HEK293 (cell line): ENCODE measurements around the gene ZSWIM6.

ENCODE experiments used
- YY1 ChIP-seq: fragments of 450-650 bp; formaldehyde crosslinking; IDR thresholded peaks from 2 replicates; pipeline ENCODE4 v1.5.1; 2018; ENCODE audit warnings: missing biosample characterization, missing genetic modification characterization
- ZNF391 ChIP-seq: fragments of 450-650 bp; formaldehyde crosslinking; IDR thresholded peaks from 2 replicates; pipeline ENCODE4 v1.5.1; 2016; ENCODE audit warnings: low read depth, missing biosample characterization, missing genetic modification characterization, borderline replicate concordance
- ZNF768 ChIP-seq: fragments of 450-650 bp; formaldehyde crosslinking; IDR thresholded peaks from 2 replicates; pipeline ENCODE4 v1.5.1; 2018; ENCODE audit warnings: missing biosample characterization, mild to moderate bottlenecking, missing genetic modification characterization
- TF ChIP-seq, protein P1 (sequence below): fragments of 450-650 bp; formaldehyde crosslinking; IDR thresholded peaks from 2 replicates; pipeline ENCODE4 v1.5.1; 2016; ENCODE audit warnings: missing biosample characterization, missing genetic modification characterization

DNA sequence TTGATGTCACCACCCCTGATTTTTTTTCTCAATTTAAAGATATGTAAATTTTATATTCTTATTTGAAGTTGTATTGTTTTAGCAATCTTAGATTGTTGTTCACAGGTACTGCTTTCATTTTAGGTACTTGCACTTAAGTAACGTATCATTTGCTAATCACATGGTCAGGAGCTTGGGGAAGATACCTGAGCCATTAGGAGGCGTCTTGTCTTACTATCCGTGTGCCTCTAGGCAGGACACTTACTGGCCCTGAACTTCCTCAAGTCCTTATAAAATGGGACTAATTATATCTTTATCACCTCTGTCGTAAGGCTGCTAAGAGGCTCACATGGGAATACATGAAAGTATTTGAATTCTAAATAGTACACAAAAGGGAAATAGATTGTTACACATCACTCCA lies 18.5 kb downstream of the ZSWIM6 start:
- TF ChIP-seq, protein P1, sequence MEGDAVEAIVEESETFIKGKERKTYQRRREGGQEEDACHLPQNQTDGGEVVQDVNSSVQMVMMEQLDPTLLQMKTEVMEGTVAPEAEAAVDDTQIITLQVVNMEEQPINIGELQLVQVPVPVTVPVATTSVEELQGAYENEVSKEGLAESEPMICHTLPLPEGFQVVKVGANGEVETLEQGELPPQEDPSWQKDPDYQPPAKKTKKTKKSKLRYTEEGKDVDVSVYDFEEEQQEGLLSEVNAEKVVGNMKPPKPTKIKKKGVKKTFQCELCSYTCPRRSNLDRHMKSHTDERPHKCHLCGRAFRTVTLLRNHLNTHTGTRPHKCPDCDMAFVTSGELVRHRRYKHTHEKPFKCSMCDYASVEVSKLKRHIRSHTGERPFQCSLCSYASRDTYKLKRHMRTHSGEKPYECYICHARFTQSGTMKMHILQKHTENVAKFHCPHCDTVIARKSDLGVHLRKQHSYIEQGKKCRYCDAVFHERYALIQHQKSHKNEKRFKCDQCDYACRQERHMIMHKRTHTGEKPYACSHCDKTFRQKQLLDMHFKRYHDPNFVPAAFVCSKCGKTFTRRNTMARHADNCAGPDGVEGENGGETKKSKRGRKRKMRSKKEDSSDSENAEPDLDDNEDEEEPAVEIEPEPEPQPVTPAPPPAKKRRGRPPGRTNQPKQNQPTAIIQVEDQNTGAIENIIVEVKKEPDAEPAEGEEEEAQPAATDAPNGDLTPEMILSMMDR (tag by site-specific recombination): no peak
- no peak for TF ChIP-seq ZNF768
- no peak for TF ChIP-seq ZNF391 (tag by site-specific recombination)
- no peak for TF ChIP-seq YY1 (tag by site-specific recombination)
